Adipose tissue (tissue), 3 donors: ENCODE measurements around the gene P2RY2. TPM values are rescaled to one million over a fixed set of nuclear protein-coding genes. Genes with fewer than 3 reads are reported as not detected.

ENCODE experiments used
- H3K27ac ChIP-seq: one replicate; pipeline ENCODE4 v1.5.1; 2013; ENCODE audit warnings: low read depth, low read length
- WGBS, 3 donors: extraction: QIAGEN DNeasy Blood & Tissue Kit; methylation state at CpG; one replicate each; pipeline ENCODE4 v1.1.7; 2013; 5-methylcytosine and 5-hydroxymethylcytosine counted together
- polyA plus RNA-seq, 3 donors: library from polyadenylated mRNA; stranded (reverse); fragments of 200-250 nt; gene quantifications; one replicate each; pipeline ENCODE4 v1.2.3, GENCODE V29; 2013
- donor health status: healthy with polysubstance abuse.
- donor health status: Bipolar disorder and iron deficiency.
- donor health status: healthy.

P2RY2 gene
- polyA plus RNA-seq, 3 donors: 0.40 to 1.0 TPM; not detected in 1

DNA sequence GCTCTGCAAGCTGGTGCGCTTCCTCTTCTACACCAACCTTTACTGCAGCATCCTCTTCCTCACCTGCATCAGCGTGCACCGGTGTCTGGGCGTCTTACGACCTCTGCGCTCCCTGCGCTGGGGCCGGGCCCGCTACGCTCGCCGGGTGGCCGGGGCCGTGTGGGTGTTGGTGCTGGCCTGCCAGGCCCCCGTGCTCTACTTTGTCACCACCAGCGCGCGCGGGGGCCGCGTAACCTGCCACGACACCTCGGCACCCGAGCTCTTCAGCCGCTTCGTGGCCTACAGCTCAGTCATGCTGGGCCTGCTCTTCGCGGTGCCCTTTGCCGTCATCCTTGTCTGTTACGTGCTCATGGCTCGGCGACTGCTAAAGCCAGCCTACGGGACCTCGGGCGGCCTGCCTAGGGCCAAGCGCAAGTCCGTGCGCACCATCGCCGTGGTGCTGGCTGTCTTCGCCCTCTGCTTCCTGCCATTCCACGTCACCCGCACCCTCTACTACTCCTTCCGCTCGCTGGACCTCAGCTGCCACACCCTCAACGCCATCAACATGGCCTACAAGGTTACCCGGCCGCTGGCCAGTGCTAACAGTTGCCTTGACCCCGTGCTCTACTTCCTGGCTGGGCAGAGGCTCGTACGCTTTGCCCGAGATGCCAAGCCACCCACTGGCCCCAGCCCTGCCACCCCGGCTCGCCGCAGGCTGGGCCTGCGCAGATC lies 16.5 kb downstream of the P2RY2 start:
- 94 to 96% (median 94%) methylated on average over 56 of the region's 56 CpGs for WGBS, 3 donors
- no peak overlapping the region for H3K27ac ChIP-seq

DNA sequence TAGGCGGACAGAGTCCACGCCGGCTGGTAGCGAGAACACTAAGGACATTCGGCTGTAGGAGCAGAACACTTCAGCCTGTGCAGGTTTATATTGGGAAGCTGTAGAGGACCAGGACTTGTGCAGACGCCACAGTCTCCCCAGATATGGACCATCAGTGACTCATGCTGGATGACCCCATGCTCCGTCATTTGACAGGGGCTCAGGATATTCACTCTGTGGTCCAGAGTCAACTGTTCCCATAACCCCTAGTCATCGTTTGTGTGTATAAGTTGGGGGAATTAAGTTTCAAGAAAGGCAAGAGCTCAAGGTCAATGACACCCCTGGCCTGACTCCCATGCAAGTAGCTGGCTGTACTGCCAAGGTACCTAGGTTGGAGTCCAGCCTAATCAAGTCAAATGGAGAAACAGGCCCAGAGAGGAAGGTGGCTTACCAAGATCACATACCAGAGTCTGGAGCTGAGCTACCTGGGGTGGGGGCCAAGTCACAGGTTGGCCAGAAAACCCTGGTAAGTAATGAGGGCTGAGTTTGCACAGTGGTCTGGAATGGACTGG lies 17.2 kb downstream of the P2RY2 start:
- no peak overlapping the region for H3K27ac ChIP-seq
- 89 to 95% (median 91%) methylated on average over 8 of the region's 8 CpGs for WGBS, 3 donors

DNA sequence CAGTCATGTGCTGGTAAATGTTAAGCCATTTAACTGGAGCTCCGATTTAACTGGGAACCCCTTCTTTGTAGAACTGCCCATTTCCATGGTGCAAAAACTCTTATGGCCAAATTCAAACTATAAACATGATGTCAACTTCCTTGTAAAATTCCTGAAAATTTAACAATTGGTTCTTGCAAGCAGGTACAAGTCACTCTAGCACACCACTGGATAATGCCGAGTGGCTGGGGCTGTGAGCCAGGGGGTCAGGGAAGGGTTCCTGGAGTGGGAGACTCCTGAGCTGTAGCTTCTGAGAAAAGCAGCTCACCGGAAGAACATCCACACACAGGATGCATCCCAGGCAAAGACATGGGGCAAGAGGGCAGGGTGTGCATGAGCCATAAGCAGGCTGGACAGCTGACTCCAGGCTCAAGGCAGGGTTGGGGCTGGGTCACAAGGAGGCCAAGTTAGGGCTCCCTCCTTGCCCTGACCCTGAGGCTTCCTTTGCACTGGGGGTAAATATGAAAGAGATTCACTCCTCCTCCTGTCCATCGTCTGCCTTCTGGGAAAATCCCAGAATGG lies 18.2 kb downstream of the P2RY2 start:
- 80 to 94% (median 86%) methylated on average over 4 of the region's 4 CpGs for WGBS, 3 donors
- no peak overlapping the region for H3K27ac ChIP-seq

DNA sequence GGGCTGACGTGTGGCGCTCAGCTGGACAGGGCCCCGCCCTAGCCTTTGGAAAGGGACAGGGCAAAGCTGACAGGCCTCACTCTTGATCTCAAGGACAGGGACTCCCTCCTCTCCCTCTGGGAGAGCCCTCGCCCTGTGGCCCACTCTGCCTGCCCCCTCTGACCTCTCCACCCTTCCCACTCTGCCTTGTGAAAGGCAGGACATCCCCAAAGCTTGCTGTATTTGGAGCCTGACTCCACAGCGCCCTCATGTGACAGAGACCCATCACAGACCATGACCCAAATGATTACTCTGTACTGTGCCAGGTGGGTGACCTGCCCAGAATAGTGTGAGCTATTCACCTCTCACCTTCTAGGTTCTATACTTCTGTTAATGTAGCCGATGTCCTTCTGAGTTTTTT lies 18.8 kb downstream of the P2RY2 start:
- H3K27ac ChIP-seq: no peak overlapping the region
- 57 to 77% (median 60%) methylated on average over 6 of the region's 6 CpGs for WGBS, 3 donors

DNA sequence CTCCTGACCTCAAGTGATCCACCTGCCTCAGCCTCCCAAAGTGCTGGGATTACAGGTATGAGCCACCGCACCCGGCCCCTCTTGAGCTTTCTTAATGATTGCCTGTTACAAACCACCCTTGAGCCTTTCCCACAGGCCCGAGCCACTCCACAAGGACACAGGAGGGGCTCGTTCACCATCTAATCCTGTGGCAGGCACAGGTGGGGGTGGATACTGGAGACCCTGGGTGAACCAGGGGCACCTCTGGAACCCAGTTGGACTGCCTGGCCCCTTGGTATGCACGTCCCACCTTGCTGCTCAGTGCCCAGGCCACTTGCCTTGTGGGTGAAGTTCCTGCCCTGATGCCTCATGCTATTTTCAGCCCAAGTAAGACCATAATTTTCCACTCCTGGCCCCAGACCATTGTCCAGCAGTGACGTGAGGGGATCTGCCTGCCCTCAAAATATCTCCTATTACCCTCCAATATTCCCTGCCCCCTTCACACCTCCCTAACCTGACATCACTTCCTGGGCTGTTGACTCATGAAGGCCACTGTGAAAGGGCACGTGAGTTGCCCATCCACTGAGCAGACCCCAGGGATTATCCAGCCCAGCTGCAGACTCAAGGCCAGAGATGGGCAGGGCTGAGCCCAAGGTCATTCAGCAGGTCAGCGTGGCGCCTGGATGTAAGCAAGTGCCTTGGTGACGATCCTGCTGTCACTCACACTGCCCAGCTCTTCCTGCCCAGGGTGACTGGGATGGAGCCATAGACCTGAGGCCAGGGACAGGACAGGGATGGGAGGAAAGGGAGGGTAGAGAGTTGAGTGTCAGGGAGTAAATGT lies 19.6 kb downstream of the P2RY2 start:
- 69 to 80% (median 80%) methylated on average over 10 of the region's 10 CpGs for WGBS, 3 donors
- H3K27ac ChIP-seq: no peak overlapping the region

DNA sequence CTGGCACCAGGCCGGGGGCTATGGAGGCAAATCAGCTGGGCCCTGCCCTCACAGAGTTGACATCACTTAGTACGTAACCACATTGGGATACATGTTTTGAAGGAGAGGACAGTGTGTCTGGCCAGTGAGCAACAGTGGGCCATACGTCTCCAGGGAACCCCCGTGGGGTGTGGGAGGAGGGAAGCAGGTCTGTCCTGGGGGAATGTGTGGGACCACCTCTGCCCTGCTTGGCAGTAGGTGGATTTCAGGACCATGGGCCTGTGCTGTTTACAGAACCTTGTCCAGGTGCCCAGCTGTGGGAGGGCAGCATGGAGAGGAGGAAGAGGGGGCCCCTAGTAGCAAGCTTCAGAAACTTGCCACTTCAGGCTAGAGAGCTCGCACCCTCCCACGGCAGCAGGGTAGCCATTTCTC lies 21.0 kb downstream of the P2RY2 start:
- 87 to 89% (median 88%) methylated on average over 6 of the region's 6 CpGs for WGBS, 3 donors
- no peak overlapping the region for H3K27ac ChIP-seq

DNA sequence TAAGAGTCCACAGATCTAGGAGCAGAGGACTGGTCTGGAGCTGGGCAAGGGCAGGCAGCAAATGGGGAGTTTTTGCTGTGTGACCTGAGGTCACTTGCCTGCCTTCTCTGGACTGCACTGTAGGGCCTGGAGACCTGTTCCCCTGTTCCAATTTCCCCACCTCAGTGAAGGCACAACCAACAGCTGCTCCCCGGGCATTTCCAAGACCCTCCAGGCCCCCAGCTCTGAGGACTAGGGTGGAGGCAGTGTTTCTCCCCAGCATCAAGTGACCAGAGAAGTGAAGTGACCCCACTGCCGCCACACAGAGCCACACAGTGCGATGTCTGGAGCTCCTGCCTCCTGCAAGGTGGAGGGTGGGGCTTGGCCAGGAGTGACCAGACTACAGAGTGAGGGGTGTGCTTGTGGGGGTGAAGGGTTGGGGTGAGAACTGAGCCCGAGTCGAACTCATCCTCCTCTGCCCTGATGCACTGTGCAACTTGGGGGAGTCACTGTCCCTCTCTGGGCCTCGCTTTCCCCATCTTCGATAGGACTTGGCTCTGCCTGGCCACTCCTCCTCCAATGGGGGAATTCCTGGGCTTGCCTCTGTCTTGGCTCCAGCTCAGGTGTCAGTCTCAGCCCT lies 21.6 kb downstream of the P2RY2 start:
- 76 to 83% (median 76%) methylated on average over 6 to 7 of the region's 7 CpGs for WGBS, 3 donors
- H3K27ac ChIP-seq: no peak overlapping the region

DNA sequence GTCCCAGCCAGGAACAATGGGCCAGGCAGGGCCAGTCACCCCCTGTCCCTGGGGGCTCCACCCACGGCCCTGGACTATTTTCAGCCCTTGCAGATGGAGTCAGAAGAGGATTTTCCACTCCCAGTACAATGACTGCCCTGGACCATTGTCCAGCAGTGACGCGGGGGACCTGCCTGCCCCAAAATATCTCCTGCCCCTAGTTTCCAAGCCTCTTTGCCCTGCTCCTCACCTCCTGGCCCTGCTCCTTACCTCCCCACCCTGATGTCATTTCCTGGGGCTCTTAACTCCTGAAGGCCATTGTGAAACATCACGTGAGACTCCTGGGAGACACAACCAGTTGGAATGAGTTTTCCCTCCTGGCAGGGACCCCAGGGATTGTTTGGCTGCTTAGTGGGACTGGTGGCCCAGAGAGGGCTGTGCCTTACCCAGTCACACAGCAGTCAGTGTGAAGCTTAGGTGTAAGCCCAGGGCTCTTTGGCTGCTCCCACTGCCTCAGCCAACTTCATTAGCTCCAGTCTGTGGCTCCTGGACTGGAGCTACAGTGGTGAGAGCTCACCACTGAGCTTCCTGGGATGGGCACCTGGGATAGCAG lies 22.2 kb downstream of the P2RY2 start:
- no peak overlapping the region for H3K27ac ChIP-seq
- WGBS, 3 donors: 39 to 68% (median 43%) methylated on average over 4 of the region's 4 CpGs

DNA sequence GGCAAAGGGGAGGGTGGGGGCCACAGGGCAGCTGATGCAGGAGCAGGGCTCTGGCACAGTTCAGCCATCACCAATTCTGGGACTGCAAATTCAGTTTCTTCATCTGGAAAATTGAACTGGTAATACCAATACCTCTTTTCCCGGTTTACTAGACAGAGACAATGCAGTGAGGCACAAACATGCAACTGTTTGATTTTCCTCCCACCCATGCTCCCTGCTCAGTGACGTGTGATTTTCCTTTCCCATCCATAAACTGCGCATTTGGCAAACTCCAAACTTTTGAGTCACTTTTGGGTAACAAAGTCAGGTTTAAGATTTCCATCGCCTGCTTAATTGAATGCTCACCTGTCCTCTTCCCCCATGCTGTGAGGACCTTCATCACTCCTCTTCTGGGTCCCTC lies 23.2 kb downstream of the P2RY2 start:
- H3K27ac ChIP-seq: no peak overlapping the region
- 88 to 91% (median 90%) methylated on average over 4 of the region's 4 CpGs for WGBS, 3 donors

DNA sequence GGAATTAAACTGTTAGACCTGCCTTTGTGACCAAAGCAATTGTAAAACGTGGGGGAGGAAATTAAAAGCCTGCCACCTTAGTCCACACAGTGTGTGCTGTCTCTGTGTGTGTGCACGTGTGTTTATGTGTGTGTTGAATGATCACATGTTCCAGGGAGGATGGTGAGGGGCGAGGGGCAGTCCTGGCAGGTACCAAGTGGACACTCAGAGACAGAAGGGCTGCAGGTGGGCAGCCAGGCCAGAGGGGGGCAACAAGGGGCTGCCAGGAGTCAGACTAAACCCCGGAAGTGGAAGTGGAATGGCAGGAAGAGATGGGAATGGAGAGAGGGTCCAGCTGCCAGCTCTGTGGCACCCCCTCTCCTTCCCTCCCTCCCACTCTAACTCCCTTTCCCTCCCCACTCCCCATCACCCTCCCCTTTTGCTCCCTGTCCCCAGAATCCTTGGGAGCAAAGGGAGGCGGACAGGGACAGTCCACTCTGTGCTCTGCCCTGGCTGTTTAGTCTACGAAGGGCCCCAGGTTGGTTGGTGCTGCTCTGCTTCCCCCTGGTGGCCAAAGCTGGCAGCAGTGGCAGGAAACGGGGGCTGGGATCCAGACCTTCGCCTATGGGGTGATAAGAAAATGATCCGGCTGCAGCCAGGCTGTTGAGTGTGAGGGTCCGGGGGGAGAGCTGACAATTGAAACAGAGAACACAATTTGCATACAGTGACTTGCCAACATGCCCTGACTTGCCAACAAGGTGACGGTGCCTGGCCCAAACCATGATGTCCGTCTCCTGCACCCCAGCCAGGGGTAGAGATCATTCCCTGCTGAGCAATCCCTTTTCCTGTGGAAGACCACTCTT lies 24.4 kb downstream of the P2RY2 start:
- H3K27ac ChIP-seq: no peak overlapping the region
- 22 to 24% (median 23%) methylated on average over 12 of the region's 12 CpGs for WGBS, 3 donors

DNA sequence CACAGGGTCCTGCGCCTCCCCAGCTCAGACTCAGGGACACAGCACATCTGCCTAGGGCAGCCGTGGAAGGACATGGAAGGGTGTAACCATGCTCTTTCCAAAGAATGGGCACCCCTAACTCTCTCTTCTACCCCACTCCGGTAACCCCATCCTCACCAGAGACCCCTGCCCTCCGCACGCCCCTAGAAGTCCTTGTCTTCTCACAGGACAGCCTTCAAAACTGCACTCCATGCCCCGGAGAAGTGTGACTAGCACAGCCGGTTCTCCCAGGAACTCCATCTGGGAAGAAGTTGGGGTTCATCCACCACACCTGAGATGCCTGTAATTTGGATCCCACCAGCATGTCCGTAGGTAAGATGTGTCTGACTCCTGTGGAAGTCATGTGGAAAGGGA lies 25.0 kb downstream of the P2RY2 start:
- no peak overlapping the region for H3K27ac ChIP-seq
- WGBS, 3 donors: 68 to 83% (median 82%) methylated on average over 8 of the region's 8 CpGs

DNA sequence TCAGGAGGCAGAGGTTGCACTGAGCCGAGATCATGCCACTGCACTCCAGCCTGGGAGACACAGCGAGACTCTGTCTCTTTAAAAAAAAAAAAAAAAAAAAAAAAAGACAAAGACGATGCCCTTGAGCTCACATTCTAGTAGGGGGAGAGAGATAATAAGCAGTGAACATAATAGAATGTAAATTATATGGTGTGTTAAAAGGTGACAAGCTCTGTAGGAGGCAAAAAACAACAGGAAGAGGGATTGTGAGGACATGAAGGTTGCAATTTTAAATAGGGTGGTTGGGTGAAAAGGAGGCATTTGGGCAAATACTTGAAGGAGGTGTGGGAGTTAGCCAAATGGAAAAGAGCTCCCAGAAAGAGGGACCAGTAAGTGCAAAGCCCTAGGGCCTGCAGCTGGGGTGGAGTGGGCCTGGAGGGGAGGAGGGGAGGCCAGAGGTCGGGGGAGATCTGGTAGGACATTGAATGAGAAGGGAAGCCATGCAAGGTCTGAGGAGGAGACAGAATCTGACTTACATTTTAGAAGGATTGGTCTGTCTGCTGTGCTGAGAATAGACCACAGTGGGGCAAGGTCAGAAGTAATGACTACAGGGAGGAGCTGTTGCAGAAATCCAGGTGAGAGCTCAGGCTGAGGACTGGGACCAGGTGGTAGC lies 26.6 kb downstream of the P2RY2 start:
- no peak overlapping the region for H3K27ac ChIP-seq
- WGBS, 3 donors: 61 to 81% (median 76%) methylated on average over 4 of the region's 4 CpGs

DNA sequence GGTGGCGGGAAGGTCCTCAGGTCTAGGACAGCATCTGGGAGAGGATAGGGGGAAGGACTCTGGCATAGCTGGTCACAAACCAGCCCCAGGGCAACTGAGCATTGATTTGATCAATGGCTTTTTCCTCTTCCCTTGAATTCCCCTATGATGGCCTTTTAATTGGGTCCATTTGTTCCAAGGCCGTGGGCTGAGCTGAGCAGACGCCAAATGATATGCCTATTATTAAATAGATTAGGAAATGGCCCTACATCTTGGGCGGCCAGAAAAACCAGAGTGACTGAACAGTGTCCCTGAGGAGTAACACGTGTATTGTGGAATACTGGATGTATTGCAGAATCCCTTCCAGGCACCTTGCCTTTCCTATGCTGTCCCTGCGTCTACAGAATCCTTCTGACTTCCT lies 27.4 kb downstream of the P2RY2 start:
- H3K27ac ChIP-seq: no peak overlapping the region
- 45 to 63% (median 58%) methylated on average over 6 of the region's 6 CpGs for WGBS, 3 donors

DNA sequence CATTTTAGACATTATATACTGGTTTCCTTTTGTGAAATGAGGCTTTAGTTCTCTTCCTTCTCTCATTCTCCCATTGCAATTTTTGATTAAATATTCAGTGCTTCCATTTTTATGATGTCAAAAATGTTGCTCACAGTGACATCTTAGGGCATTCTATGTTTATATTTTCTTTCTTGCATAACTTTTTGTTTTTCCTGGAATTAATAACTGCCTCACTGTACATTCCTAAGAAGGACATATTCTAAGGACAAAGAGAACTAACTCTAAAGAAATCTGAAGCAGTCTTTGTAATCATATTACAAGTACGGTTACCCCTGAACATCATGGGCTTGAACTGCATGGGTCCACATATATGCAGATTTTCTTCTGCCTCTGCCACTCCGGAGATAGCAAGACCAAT lies 28.2 kb downstream of the P2RY2 start:
- H3K27ac ChIP-seq: no peak overlapping the region
- 77 to 90% (median 89%) methylated on average over 2 of the region's 2 CpGs for WGBS, 3 donors

DNA sequence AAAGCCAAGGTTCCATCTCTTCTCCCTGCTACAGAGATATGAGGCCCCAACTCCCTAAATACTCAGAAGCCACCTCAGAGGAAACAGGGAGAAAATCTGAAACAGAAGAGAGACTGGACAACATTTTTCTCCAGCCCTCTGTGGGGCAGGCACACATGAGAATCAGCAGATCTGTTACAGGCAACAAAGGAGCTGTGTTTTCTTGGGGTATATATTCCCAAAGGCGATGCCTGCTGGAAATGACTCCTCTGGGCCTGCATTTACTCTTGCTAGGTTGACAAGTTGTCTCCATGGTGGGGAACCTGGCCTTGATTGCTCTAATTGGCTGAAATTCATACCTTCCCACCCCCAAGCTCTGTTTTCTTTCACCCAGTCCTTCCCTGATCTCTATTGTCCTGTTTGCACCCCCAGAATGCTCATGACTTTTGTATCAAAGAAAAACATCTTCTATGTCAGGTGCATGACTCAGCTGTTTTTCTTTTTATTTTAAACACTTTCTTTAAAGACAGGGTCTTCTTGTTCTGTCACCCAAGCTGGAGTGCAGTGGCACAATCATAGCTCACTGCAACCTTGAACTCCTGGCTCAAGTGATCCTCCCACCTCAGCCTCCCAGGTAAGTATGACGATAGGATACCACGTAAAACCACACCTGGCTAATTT lies 30.6 kb downstream of the P2RY2 start:
- H3K27ac ChIP-seq: no peak overlapping the region
- 76 to 96% (median 94%) methylated on average over 3 of the region's 3 CpGs for whole genome bisulfite sequencing, 3 donors

DNA sequence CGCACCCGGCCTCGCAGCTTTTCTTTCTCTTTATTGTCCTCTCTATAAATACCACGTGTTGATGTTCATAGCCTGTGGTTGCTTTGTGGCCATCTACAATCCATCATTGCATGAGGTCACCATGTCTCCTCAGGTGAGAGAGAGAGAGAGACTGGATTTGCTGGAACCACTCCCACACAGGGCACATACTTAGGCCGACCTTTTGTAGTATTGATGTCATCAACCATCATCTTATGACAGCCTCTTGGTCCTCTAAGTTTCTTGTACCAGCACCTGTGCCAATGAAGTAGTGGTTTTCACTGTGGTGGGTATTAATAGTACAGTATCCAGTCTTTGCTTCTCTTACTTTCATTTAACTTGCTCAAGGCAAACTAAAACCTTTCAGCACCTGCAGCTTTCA lies 31.2 kb downstream of the P2RY2 start:
- WGBS, 3 donors: 78 to 88% (median 80%) methylated on average over 5 of the region's 5 CpGs
- no peak overlapping the region for H3K27ac ChIP-seq
